GM18502 (cell line): ENCODE measurements around the gene MTCL1.

Experiments
- ATAC-seq: cut with Tn5 transposase; IDR thresholded peaks from one replicate; pipeline ENCODE4 v1.9.1; 2021; ENCODE audit warnings: mild to moderate bottlenecking; ENCODE audit not compliant: unreplicated experiment, poor library complexity

Gene MTCL1

DNA sequence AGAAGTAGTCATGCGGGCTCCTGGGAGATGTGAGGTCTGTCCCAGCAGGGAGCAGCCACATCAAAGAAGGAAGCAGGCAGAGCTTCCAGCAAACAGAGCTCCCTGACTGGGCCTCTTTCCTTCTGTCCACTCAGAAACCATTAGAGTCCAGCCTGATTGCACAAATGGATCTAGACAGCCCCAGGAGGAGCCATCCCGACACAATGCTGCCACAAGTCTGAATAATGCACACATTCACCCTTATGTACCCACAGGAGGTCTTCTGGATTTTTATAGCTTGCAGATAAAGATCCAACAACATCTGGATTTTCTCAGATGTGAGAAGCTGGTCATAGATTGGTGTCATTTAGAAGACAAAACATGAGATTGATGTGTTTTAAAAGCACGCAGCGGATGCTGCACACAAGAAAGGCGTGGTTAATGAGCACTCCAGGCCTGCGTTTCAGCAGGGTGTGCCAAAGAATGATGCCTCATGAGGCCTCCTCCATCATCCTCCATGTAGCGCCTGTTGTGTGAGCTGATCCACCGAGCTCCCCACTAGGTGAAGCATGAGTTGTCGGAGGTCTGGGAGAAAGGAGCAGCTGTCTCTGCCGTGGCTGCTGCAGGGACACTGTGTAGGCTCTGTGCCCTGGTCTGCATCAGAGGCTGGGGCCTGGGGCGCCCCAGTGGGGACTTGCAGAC is 60.6 kb downstream of the MTCL1 start:
- ATAC-seq = no peak

DNA sequence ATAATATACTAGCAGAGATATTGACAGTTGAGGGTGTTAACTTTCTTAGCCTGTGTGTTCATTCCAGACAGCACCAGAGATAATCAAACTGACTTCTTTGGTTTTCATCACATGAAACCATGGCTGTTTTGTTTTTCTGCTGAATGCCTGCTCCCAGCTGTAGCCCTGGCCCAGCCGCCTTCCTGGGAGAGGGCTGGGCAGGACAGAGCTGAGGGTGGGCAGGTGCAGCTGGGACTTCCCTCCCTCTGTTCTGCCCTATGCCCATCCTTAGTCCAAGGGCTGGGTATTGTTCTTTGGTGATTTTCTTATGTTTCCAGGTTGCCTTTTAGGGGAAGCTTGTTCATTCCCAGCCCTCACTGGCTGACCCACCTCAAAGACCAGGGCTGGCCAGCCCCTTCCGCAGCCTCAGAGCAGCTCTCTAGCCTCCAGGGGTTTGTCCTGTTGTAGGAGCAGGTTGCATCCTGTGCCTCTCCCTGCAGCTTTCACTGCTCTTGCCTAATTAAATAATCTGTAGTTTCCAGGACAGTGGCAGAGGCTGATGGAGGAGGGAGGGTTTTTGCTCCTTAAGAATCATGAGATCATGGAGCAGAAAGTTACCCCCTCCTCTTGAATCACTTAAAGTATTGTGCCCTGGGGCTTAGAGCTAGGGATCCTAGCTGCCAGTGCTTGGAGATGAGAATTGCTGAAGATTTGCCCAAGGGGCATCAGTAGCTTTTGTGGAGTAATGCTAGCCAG is 61.4 kb downstream of the MTCL1 start:
- no peak for ATAC-seq

DNA sequence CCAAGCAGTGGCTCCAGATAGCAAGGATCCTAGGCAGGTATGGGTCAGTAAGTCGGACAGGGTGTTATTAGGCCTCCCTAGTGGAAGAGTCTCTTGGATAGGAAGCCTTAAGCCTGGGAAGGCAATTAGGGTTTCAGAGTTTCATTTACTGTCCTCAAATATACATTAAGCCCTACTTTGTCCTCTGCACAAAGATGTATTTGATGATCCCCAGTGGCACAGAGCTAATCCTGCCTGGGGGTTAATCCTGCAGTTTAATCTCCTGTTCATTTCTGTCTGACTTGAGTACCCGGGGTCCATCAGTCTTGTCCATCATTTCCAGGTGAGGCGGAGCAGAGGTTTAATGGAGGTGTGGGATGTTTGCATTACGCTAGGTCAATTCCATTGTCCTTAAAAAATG is 62.0 kb downstream of the MTCL1 start:
- ATAC-seq = no peak

DNA sequence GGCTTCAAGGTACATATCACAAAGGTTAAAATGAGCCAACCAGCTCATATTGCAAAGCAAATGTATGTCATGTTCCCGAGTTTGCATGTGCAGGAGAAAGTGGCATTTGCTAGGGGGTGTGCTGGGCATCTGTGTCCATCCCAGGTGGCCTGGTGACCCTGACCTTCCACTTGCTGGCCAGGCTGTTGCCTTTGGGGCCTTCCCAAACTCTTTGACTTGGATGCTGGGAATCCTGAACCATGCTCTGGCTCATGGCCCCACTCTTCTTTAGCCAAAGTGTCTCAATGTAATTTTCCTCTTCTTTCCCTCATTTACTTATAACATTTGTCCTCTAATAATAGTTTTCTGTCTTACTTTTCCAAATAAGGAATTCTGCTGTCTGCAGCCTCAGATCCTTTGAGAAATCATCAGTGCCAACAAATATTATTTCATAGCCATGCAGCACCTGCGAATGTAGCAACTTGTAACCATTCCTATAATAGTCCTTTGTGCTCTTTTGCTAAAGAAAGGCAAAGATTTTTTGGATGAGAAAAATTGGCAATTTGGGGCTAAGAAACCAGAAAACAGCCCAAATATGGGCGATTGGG is 64.2 kb downstream of the MTCL1 start:
- ATAC-seq = no peak

DNA sequence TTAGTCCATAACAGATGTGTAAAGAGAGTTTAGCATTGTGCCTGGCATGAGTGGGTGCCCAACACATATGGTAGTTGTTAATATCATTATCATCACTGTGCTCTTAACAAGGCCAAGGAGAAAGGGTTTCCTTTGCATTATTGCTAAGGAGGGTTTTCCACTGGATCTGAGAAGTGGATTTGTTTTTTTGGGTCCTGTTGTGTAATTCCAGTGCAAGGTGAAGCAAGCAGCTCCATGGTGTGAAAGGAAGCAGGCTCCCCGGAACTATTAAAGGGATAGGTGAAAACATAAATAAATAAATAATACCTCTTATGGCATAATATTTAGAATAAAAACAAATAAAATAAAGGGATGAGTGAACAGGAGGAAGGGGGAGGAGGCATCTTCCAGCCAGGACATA is 65.3 kb downstream of the MTCL1 start:
- no peak for ATAC-seq

DNA sequence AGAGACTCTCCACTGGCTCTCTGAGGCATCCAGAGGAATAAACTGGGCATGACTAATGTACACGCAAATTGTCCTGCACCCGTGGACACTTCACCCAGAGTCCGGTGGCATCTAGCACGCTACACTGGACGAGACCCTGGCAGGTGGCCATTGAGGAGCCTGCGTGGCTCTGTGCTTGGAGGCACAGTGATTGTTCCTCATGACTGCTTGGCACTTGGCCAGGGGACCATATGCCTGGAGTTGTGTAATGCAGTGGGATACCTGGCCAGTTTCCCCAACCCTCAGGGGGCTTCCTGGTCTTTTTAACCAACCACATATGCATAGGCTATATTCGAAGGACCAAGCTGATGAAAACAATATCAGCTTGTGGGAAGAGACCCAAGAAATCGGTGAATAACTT is 66.6 kb downstream of the MTCL1 start:
- ATAC-seq = no peak

DNA sequence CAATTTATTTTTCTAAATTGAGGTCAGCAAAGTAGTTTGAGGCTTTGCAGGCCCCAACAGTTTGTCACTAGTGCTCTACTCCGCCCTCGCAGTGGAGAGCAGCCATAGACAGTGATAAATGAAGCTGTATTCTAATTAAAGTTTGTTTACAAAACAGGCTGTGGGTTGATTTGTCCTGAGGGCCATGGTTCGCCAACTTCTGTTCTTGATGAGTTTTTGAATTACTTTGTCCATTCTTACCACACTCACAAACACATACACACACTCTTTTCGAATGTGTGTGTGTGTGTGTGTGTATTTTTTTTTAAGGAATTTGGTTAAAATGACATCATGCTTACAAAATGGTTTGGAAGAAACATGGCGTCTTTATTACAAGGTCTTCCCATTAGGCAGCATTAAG is 68.6 kb downstream of the MTCL1 start:
- no peak for ATAC-seq

DNA sequence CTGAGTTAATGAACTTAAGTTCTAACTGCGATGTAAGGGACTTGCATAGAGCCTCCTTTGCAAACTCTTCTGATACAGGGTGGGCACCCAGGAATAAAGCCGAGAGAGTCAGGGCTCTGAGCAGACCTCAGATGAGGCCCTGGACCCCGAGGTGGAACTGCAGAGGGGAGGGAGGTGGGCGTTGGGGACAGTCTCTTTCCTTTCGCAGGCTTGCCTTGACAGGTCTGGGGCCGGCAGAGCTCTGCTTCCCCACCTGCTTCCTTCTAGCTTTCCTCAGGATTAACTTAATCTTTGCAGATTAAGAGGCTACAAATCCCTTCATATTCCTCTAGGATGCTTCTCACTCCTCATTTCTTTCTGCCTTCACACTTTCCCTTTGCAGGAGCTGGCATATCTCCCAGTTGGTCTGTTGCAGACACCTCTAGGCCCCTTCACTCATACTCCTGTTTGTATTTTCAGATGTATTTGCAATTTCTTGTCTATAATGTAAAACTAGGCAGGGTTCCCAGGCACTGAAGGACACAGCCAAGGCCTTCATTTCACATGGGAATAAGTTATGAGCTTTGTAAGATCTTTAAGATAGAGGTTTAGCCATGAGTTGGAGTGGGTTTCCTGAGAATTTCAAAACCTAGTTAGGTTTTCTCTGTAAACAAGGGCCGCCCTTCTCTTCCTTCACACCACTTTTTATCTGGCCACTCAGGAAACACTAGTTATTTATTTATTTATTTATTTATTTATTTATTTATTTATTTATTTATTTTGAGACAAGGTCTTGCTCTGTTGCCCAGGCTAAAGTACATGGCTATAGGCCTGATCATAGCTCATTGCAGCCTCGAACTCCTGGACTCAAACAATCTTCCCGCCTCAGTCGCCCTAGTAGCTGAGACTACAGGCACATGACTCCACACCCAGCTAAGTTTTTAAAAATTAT is 70.9 kb downstream of the MTCL1 start:
- no peak for ATAC-seq

DNA sequence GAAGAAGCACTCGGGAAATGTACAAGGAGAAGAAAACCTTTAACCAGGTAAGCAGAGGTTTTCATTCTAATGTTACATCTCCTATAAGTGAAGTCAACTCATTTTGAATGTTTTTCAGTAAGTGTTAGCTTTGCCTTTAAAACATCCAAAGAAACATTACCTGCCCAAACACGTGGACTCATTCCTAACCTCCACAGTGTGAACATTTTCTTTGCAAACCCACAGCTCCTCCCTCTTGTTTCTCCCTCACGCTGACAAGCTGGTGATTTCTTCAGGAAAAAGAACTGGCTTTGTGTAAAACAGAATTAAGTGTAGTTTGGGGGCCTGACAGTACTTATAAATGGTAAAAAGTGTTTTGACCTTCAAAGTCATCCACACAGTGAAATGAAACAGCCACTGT is 72.5 kb downstream of the MTCL1 start:
- no peak for ATAC-seq

DNA sequence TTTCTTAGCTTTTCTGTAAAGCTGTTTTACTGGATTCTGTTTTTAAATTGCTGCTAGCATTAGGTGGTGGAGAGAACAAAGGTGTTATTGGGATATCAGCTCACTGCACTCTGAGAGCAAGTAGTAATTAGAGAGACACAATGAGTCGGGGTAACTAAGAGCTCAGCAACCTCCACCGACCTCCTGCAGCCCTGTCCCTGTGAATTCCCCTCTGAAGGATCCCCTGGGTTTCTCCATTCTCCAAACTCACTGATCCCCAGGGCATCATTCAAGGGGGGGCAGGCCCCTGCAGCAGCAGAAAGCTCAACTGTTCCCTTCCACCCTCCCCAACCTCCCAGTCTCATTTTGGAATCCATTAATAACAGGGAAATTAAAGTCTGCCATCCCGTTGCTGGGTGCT is 73.0 kb downstream of the MTCL1 start:
- no peak for ATAC-seq

DNA sequence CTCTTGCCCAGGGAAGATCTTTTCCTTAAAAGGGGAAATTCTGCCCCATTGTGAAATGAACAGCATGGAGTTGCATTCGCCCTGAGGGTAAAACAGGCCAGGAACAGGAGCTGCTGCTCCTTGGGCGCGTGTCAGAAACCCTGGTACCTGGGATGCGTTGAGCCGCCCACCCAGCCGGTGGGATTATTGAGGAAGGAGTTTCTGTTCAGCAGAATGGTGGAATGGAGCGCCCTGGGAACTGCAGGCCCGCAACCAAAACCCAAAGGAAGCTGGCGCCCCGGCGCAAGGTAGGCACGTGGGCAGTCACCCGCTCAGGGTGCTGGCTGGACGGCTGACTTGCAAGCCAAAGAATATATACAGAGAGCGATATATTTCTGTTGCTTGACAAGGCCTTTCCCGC is 73.5 kb downstream of the MTCL1 start:
- no peak for ATAC-seq

DNA sequence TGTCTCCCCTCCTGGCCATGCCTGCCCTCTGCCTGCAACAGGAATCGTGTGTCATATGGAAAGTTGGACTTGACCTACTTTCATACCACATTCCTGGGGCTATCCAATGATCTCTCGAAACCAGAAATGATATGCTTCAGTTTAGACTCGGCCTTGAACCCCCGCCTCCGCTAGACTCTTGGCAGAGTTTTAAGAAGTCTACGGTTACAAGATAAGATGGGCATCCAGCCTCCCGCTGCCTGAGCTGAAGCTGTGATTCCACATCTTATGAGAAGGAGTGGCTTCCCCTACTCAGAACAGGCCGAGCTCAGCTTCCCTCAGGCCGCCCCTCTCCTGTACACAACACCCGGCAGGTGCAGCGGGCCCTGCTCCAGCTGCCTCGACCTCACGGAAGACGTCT is 73.9 kb downstream of the MTCL1 start:
- no peak for ATAC-seq

DNA sequence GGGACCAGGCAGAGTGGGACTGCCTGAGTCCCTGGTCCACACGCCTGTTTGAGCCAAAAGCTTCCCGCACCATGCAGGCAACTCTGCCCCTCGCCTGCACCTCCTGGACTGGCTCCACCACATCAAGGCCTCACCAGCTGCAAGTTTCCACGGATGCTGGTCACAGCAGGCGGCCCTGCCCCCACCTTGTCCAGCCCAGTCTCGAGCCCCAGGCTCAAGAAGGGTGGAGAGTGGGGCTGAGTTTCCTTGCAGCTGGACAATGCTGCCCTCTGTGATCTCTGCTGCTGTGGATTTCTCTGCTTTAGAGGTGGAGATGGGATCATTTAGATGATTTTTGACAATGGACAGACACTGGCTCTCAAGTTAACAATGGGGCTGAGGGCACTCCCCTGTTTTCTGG is 74.9 kb downstream of the MTCL1 start:
- ATAC-seq = no peak

DNA sequence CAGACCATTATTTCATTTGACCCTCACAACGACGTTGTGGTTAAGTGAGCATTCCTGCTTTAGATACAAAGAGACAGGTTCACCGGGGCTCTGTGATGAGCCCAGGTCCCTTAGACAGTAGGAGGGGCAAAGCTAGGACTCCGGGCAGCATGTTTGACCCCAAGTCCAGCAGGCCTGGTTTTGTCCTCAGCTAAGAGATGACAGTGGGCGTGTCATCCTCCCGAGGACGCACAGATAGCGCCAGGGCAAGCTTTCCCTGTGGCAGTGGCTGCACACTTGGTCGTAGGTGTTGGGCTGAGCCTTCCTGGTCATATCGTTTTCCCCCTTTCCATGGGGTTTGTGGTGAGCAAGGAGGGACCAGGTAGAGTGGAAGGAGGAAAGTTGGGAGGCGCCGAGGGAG is 76.3 kb downstream of the MTCL1 start:
- ATAC-seq = no peak

DNA sequence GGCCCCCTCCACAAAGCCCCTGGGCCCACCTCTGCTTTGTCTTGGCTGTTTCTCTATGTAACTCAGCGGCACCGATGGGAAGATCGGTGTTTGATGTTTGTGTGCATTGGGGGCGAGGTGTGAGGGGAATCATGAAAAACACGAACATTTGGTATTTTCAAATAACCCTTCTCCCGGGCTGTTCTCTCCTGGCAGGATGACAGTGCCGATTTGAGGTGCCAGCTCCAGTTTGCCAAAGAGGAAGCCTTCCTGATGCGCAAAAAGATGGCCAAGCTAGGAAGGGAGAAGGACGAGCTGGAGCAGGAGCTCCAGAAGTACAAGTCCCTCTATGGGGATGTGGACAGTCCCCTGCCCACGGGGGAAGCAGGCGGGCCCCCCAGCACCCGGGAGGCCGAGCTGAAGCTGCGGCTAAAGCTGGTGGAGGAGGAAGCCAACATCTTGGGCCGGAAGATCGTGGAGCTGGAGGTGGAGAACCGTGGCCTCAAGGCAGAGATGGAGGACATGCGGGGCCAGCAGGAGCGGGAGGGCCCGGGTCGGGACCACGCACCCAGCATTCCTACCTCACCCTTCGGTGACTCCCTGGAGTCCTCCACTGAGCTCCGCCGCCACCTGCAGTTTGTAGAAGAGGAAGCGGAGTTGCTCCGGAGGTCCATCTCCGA is 78.1 kb downstream of the MTCL1 start:
- no peak for ATAC-seq

DNA sequence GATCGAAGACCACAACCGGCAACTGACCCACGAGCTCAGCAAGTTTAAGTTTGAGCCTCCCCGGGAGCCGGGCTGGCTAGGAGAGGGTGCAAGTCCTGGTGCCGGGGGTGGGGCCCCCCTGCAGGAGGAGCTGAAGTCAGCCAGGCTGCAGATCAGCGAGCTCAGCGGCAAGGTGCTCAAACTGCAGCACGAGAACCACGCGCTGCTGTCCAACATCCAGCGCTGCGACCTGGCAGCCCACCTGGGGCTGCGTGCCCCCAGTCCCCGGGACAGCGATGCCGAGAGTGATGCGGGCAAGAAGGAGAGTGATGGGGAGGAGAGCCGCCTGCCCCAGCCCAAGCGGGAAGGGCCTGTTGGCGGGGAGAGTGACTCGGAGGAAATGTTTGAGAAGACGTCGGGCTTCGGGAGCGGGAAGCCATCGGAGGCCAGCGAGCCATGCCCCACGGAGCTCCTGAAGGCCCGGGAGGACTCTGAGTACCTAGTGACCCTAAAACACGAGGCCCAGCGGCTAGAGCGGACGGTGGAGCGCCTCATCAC is 78.7 kb downstream of the MTCL1 start:
- ATAC-seq = no peak

DNA sequence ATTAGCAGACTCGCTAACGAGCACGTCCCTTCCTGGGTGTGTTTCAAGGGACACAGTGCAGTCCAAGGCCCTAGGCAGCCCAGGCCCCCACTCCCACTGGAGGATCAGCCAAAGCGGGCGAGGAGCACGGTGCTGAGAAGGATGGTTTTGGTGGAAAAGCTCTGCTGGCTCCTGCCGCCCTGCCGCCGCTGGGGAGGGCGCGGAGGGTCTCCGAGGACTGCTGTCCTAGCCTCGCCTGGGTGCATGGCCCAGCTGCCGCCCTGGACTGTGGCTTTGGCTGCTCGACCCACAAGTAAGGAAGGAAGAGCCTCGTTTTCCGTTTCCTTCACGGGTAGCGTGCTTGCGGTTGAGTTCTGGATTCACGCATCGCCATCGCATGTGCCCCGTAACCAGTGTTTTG is 79.9 kb downstream of the MTCL1 start:
- ATAC-seq = no peak

DNA sequence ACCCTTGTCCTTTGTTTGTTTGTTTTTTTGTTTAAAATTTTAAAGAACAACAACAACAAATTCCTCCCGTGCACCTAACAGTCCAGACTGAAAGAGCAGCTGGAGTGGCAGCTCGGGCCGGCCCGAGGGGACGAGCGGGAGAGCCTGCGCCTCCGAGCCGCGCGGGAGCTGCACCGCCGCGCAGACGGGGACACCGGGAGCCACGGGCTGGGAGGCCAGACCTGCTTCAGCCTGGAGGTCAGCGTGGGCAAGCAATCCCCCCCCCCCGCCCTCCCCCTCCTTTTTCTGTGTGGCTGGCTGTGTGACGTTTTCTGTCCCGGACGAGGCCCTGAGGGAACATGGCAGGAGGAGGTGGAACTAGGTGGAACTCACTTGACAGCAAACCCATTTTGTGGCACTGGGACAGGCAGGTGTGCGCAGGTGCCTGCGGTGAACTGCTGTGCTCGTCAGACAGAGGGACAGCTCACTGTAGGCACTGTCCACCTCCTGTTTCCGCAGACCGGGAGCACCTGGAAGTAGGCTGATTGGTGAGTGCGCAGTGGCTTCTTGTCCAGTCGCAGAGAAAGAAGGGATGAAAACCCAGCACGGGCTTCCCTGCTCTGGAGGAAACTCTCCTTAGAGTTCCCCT is 80.6 kb downstream of the MTCL1 start:
- no peak for ATAC-seq

DNA sequence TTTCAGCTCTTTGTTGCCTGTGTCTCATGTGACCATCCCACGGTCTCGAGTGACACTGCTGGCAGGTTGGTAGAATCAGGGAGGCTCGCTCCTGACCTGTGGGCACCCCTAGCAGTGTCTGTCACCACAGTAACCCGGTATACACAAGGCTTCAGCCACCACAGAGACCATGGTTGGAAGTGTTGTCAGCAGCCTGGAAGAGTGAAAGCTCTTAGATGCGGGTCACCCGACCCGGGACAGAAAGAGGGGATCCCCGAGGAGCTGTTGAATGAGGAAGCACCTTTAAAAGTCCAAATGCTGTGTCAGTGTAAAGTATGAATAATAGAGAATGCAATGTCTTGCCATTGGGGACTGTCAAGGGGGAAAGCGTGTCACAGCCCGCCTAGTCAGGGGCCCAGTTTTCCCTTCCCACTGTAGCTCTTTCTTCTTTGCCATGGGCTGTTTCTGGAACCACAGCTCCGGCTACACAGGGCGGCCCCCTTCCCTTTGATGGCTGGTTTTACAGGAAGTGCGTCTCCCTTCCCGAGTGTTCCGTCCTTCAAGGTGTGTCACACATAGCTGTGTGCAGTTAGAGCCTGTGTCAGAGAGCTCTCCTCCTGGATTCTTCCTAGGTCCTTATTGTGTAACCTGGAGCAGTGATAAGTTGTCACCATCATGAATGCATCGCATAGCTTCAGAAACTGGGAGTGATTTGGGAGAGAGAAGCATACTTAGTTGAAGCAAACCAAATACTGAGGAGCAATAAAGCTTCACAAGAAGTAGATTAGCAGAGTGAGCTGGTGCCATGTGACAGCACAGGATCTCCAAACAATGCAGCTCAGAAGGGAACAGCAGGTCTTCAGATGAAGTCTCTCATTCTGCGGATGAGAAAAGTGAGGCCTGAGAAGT is 81.4 kb downstream of the MTCL1 start:
- ATAC-seq = no peak
